Endometrial microvascular endothelial cells (primary cell): ENCODE measurements around the gene PRUNE2. TPM values are rescaled to one million over a fixed set of nuclear protein-coding genes. Genes with fewer than 3 reads are reported as not detected.

Source experiments
- in situ Hi-C: cut with HindIII; loops from 2 replicates; pipeline ENCODE4 v1.10.0; 2017; ENCODE audit warnings: low sequenced_read_pairs, low pct_unique_long_range_greater_than_20kb; ENCODE audit errors: inconsistent ontology term
- total RNA-seq: library from RNA; depleted of rRNA; stranded (reverse); fragments of >200 nt; gene quantifications from one replicate; pipeline ENCODE4 v1.2.3, GENCODE V29; 2015; ENCODE audit errors: inconsistent ontology term

Gene PRUNE2
- total RNA-seq, 1 donor from 2014 or later, result 10.8 TPM

GRCh38 chr9:76654575-76654974, 251.3 kb downstream of the PRUNE2 start:
- in situ Hi-C loops, result no loop called here

- in situ Hi-C loops, result no loop called here
Observed at GRCh38 chr9:76654051-76654461, 251.9 kb downstream of the PRUNE2 start.

GRCh38 chr9:76652894-76653293, 253.0 kb downstream of the PRUNE2 start:
- in situ Hi-C loops, result no loop called here

GRCh38 chr9:76651119-76651705, 254.7 kb downstream of the PRUNE2 start:
- in situ Hi-C loops, result no loop called here

GRCh38 chr9:76650692-76651091, 255.2 kb downstream of the PRUNE2 start:
- in situ Hi-C loops, result no loop called here

GRCh38 chr9:76649894-76650293, 256.0 kb downstream of the PRUNE2 start:
- in situ Hi-C loops, result no loop called here

GRCh38 chr9:76646249-76646648, 259.7 kb downstream of the PRUNE2 start:
- in situ Hi-C loops, result no loop called here

- in situ Hi-C loops, result no loop called here
Observed at GRCh38 chr9:76644647-76645250, 261.2 kb downstream of the PRUNE2 start.

GRCh38 chr9:76644171-76644570, 261.7 kb downstream of the PRUNE2 start:
- in situ Hi-C loops, result no loop called here

- in situ Hi-C loops, result no loop called here
Observed at GRCh38 chr9:76643399-76644117, 262.4 kb downstream of the PRUNE2 start.

GRCh38 chr9:76642701-76643209, 263.2 kb downstream of the PRUNE2 start:
- in situ Hi-C loops, result no loop called here

GRCh38 chr9:76642074-76642473, 263.8 kb downstream of the PRUNE2 start:
- in situ Hi-C loops, result no loop called here

GRCh38 chr9:76638001-76638400, 267.9 kb downstream of the PRUNE2 start:
- in situ Hi-C loops, result no loop called here

GRCh38 chr9:76637416-76637815, 268.5 kb downstream of the PRUNE2 start:
- in situ Hi-C loops, result no loop called here

- in situ Hi-C loops, result no loop called here
Observed at GRCh38 chr9:76634356-76635054, 271.4 kb downstream of the PRUNE2 start.

GRCh38 chr9:76630916-76631315, 275.0 kb downstream of the PRUNE2 start:
- in situ Hi-C loops, result no loop called here

GRCh38 chr9:76629205-76629990, 276.5 kb downstream of the PRUNE2 start:
- in situ Hi-C loops, result no loop called here

GRCh38 chr9:76628155-76628554, 277.8 kb downstream of the PRUNE2 start:
- in situ Hi-C loops, result no loop called here

- in situ Hi-C loops, result no loop called here
Observed at GRCh38 chr9:76626980-76627379, 278.9 kb downstream of the PRUNE2 start.
